Measurements from ENCODE around the gene HDGFL3. TPM values are rescaled to one million over a fixed set of nuclear protein-coding genes. Genes with fewer than 3 reads are reported as not detected.

HDGFL3 gene
- total RNA-seq, 3 donors from 2014 or later, result 19.0 to 42.4 (median 34.7) TPM

DNA sequence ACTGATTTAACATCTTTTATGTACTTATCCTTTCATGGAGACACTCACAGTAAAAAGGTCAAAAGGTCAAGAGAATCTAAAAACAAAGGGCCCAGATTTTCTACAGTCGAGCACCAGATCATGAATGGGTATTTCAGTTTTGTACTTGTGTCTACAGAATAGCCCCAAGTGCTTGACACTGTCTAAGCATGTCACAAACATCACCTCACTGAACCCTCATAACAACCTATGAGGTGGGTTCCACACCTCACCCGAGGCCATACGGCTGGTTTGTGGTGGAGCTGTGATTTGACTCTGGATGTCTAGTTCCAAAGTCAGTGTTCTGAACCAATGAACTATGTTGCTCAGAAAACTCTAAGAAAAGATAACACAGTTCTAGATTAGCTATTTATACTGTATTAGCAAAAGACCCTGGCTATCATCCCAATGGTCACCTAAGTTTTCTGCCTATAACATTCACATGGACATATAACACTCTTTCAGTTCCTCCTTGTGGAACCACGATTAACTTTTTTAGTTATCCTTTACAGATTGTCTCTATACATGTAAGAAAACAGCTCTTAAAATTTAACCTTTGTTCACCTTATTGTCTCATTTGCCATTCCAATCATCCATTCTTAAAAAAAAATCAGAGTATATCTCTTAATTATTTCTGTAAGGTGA is 74.6 kb downstream of the HDGFL3 start:
- H3K9me3 ChIP-seq, result no peaks in the 10 kb centered on the region
- H3K4me1 ChIP-seq, result no peaks in the 10 kb centered on the region
- intact Hi-C loops (cut with DNase I; ENCODE audit: low total_unique reads), result no loop called here
- no peak overlapping the region for H3K27ac ChIP-seq
- no peak overlapping the region for H3K4me3 ChIP-seq
- no peaks in the 10 kb centered on the region for H3K27me3 ChIP-seq
- H3K36me3 ChIP-seq, result no peaks in the 10 kb centered on the region
- no peak for TF ChIP-seq POLR2A (IDR thresholded peaks at IDR 0.05)
- TF ChIP-seq, protein P1, sequence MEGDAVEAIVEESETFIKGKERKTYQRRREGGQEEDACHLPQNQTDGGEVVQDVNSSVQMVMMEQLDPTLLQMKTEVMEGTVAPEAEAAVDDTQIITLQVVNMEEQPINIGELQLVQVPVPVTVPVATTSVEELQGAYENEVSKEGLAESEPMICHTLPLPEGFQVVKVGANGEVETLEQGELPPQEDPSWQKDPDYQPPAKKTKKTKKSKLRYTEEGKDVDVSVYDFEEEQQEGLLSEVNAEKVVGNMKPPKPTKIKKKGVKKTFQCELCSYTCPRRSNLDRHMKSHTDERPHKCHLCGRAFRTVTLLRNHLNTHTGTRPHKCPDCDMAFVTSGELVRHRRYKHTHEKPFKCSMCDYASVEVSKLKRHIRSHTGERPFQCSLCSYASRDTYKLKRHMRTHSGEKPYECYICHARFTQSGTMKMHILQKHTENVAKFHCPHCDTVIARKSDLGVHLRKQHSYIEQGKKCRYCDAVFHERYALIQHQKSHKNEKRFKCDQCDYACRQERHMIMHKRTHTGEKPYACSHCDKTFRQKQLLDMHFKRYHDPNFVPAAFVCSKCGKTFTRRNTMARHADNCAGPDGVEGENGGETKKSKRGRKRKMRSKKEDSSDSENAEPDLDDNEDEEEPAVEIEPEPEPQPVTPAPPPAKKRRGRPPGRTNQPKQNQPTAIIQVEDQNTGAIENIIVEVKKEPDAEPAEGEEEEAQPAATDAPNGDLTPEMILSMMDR (IDR thresholded peaks at IDR 0.05), result no peak
- no peak for TF ChIP-seq POLR2AphosphoS5 (IDR thresholded peaks at IDR 0.05)
- DNase-seq (ENCODE audit: low spot score in 2 of 2), result no peak

DNA sequence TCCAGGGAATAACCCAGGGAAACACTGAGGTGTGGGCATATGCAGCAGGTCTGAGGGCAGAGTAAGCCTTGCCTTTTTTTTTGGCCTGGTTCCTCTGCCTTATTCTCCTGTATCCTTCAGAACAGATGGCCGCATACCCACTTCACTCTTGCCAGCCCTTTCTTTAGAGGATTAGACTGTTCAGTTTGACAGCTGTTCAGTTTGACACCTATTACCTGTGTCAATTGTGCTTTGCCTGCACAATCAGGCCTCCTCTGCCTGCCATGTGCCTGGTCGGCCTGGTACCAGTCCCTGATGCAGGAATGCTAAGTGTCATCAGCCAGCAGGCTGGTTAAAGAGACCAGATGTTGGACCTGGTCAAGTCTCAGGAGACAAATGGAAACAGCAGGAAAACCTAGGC is 77.8 kb downstream of the HDGFL3 start:
- DNase-seq (ENCODE audit: low spot score in 2 of 2), result no peak
- no peak overlapping the region for H3K27ac ChIP-seq
- H3K27me3 ChIP-seq, result no peaks in the 10 kb centered on the region
- H3K4me3 ChIP-seq, result no peak overlapping the region
- H3K4me1 ChIP-seq, result no peaks in the 10 kb centered on the region
- no peaks in the 10 kb centered on the region for H3K36me3 ChIP-seq
- intact Hi-C loops (cut with DNase I; ENCODE audit: low total_unique reads), result no loop called here
- no peaks in the 10 kb centered on the region for H3K9me3 ChIP-seq
- TF ChIP-seq POLR2A (IDR thresholded peaks at IDR 0.05), result no peak
- TF ChIP-seq, protein P1 (IDR thresholded peaks at IDR 0.05), result no peak
- TF ChIP-seq POLR2AphosphoS5 (IDR thresholded peaks at IDR 0.05), result no peak

DNA sequence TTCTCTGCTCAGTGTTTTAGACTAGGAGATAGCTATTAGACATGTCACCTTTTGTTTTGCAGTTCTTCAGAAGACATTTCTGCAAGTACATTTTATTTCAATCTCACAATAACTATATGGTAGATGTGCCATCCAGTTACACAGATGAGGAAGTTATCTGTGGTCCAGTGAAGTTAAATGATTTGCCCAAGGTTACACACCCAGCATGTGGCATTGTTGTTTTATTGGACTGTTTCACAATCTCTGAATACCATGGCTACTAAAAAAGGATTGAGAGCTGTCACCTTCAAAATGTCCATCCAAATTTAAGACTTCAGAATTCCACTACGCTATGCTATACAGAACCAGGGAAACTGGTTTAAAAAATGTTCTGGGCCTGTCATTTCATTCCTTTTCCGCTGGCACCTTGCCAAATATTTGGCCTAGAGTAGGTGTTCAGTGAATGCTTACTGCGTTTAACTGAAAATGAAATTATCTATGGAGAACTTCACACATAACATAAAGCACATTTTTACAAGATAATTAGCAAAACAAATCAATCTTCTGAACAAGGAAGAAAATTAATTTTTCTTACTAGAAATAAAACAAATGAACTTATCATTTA is 80.0 kb downstream of the HDGFL3 start:
- Histone ChIP-seq H3K27me3 (no peaks in the 10 kb centered on the region), H3K27ac (no peak overlapping the region), H3K4me1 (no peaks in the 10 kb centered on the region), H3K36me3 (no peaks in the 10 kb centered on the region), H3K4me3 (no peak overlapping the region), H3K9me3 (no peaks in the 10 kb centered on the region)
- intact Hi-C loops (cut with DNase I; ENCODE audit: low total_unique reads), result no loop called here
- TF ChIP-seq POLR2AphosphoS5 (IDR thresholded peaks at IDR 0.05), result no peak
- no peak for TF ChIP-seq POLR2A (IDR thresholded peaks at IDR 0.05)
- TF ChIP-seq, protein P1 (IDR thresholded peaks at IDR 0.05), result no peak
- DNase-seq (ENCODE audit: low spot score in 2 of 2), result no peak

DNA sequence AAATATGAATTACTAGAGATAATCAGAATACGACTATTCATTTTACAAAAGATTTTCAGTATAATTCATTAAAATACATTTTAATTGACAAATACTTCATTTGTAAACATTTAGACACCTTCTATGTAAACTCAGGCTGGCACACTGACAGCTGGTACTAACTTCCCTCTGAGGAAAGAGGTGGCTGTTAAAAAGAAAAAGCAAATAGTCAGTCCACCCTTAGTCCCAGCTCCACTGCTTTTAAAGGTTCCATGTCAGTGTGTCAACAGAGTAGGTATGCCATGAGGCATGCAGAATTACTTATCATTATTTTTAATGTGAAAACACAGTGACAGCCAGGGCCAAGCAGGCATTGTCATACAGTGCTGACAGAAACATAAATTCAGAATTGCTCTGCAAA is 84.1 kb downstream of the HDGFL3 start:
- no peaks in the 10 kb centered on the region for H3K27me3 ChIP-seq
- H3K36me3 ChIP-seq, result no peaks in the 10 kb centered on the region
- H3K4me1 ChIP-seq, result no peaks in the 10 kb centered on the region
- intact Hi-C loops (cut with DNase I; ENCODE audit: low total_unique reads), result no loop called here
- no peak for DNase-seq (ENCODE audit: low spot score in 2 of 2)
- H3K9me3 ChIP-seq, result no peaks in the 10 kb centered on the region
- no peak for TF ChIP-seq POLR2A (IDR thresholded peaks at IDR 0.05)
- no peak for TF ChIP-seq POLR2AphosphoS5 (IDR thresholded peaks at IDR 0.05)
- TF ChIP-seq, protein P1 (IDR thresholded peaks at IDR 0.05), result no peak
- H3K4me3 ChIP-seq, result no peak overlapping the region
- no peak overlapping the region for H3K27ac ChIP-seq

DNA sequence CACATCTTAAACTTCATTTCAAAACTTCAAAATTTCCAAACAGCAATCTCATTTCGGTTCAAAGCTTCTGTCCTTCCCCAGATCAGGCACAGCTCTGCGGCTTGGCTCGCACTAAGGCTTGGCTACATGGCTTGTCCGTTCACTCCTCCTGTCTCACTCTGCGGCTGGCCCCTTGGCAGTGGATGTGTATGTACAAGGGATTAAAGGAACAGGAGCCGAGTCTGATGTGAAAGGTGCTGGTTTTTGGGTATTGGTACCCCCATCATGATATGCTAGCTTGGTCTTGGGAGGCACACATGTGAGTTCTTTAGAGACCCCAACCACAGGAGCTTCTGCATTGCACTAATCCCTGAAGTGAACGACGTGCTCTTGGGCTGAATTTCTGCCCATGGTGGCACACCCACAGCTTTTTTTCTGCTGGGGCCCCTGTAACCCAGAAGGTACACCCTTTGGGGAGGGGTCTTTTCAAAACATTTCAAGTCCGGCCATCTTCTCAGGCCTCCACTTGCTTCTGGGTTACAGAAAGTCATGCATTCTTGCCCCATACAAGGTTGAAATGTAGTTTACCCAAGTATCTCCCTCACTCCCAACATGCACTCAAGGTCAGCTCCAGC is 87.5 kb downstream of the HDGFL3 start:
- intact Hi-C loops (cut with DNase I; ENCODE audit: low total_unique reads), result no loop called here
- no peaks in the 10 kb centered on the region for H3K36me3 ChIP-seq

More for the DNA sequence above, 87.5 kb downstream of the HDGFL3 start:
- Histone ChIP-seq H3K4me3 (no peak overlapping the region), H3K27ac (no peak overlapping the region), H3K27me3 (no peaks in the 10 kb centered on the region), H3K4me1 (no peaks in the 10 kb centered on the region), H3K9me3 (no peaks in the 10 kb centered on the region)
- no peak for DNase-seq (ENCODE audit: low spot score in 2 of 2)
- TF ChIP-seq POLR2AphosphoS5 (IDR thresholded peaks at IDR 0.05) (no peak), POLR2A (IDR thresholded peaks at IDR 0.05) (no peak)
- TF ChIP-seq, protein P1 (IDR thresholded peaks at IDR 0.05), result no peak

Measured in breast epithelium (tissue), 4 donors.